ENCODE measurements around the gene LRRN3.

Gene LRRN3

DNA sequence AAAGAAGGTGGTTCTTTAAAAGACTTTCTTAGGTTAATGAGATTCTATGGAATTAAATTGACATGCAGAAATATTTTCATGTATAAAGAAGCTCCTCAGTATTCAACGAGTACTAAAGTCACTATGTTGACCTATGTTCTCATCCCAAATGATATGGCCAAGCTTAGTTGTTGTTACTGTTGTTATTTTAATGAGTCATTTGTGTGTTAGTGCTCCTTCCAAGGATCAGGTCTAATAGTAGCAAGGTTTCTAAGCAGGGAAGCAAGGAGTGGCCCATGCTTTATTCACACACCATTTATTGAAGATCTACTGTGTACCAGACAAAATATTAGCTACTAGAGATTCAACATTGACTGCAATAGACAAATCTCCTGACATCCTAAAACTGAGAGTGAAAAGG is 41.9 kb downstream of the LRRN3 start:
- Histone ChIP-seq H2AK5ac (ENCODE audit: low read length, severe bottlenecking) (no peak overlapping the region), H2BK12ac (ENCODE audit: low read length in 2 of 2) (no peak overlapping the region), H3K79me1 (replicated peaks; ENCODE audit: low read length, poor library complexity, severe bottlenecking) (no peaks in the 10 kb centered on the region), H4K8ac (ENCODE audit: low read length) (no peak overlapping the region), H3K4me1 (ENCODE audit: control insufficient read depth, insufficient read depth, low read depth, low read length) (no peaks in the 10 kb centered on the region), H4K91ac (ENCODE audit: low read length) (no peak overlapping the region), H2BK120ac (ENCODE audit: low read depth, low read length) (no peak overlapping the region), H3K18ac (ENCODE audit: low read depth in 1 of 2, low read length in 2 of 2) (no peak overlapping the region), H2BK15ac (ENCODE audit: low read depth, poor library complexity, severe bottlenecking) (no peak overlapping the region), H3K9me3 (ENCODE audit: control insufficient read depth, low read length) (no peaks in the 10 kb centered on the region), H2AFZ (ENCODE audit: low read depth, low read length) (no peak overlapping the region), H3K27me3 (ENCODE audit: control insufficient read depth in 1 of 2, insufficient read depth in 1 of 2, low read length in 2 of 2) (no peaks in the 10 kb centered on the region), H3K23ac (ENCODE audit: low read length in 2 of 2) (no peak overlapping the region), H3K27ac (ENCODE audit: low read length, poor library complexity, severe bottlenecking) (no peak overlapping the region), H3K4me3 (ENCODE audit: insufficient read depth in 1 of 2, low read depth in 1 of 2, low read length in 2 of 2) (no peak overlapping the region), H2BK5ac (ENCODE audit: low read depth, low read length, poor library complexity, severe bottlenecking) (no peak overlapping the region), H3K4ac (ENCODE audit: low read depth in 1 of 2, low read length in 2 of 2) (no peak overlapping the region), H3K36me3 (ENCODE audit: control insufficient read depth in 1 of 2, insufficient read depth in 2 of 2, low read depth in 1 of 2, low read length in 2 of 2) (no peaks in the 10 kb centered on the region), H3K9ac (ENCODE audit: low read length) (no peak overlapping the region), H3K4me2 (ENCODE audit: low read length, poor library complexity, severe bottlenecking) (no peak overlapping the region), H3K14ac (ENCODE audit: low read length in 2 of 2) (no peak overlapping the region)
- no CpG with 5 or more reads among the region's 1 CpG for WGBS
- DNase-seq = peak; percentile 20

DNA sequence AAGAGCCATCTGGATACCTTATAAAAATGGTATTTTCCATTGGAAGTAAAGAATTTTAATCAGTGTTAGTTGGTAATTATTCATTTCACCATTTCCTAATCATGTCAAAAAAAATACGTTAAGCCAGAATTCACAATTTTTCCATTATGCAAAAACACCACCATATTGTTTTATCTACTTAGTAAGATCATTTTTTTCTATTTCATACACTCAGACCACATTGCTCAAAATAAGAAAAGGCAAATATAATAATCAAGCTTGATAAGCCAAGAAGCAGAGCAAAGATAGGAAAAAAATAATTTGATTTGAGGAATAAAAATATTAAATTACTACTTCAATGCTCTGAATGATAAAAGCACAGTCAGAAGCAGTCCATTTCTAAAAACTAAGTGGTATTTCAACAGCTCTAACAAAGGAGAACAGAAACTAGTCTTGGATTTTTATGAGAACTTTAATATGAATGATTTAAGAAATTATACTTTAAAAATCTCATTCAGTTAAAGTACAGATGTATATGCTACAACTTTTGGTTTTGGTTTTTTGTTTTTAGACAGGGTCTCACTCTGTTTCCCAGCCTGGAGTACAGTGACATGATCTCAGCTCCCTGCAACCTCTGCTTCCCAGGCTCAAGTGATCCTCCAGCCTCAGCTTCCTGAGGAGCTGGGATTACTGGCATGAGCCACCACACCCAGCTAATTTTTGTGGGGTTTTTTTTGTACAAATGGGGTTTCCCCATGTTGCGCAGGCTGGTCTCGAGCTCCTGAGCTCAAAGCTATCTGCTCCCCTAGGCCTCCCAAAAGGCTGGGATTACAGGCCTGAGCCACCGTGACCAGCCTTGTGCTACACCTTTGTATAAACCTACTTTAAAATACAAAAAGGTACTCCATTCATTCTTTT is 46.6 kb downstream of the LRRN3 start:
- no peak overlapping the region for H2AFZ ChIP-seq (ENCODE audit: low read depth, low read length)
- peak overlapping the region; percentile 50 for H4K91ac ChIP-seq (ENCODE audit: low read length)
- no peak overlapping the region for H3K14ac ChIP-seq (ENCODE audit: low read length in 2 of 2)
- H3K4me2 ChIP-seq (ENCODE audit: low read length, poor library complexity, severe bottlenecking) = no peak overlapping the region
- peak overlapping the region; percentile 23 for H2BK15ac ChIP-seq (ENCODE audit: low read depth, poor library complexity, severe bottlenecking)
- H3K79me1 ChIP-seq (replicated peaks; ENCODE audit: low read length, poor library complexity, severe bottlenecking) = no peaks in the 10 kb centered on the region
- no peak overlapping the region for H3K23ac ChIP-seq (ENCODE audit: low read length in 2 of 2)
- H2BK5ac ChIP-seq (ENCODE audit: low read depth, low read length, poor library complexity, severe bottlenecking) = no peak overlapping the region
- peak overlapping the region; percentile 77 to 84 for H2BK12ac ChIP-seq (ENCODE audit: low read length in 2 of 2)
- H3K4me1 ChIP-seq (ENCODE audit: control insufficient read depth, insufficient read depth, low read depth, low read length) = no peaks in the 10 kb centered on the region
- no peak overlapping the region for H3K4me3 ChIP-seq (ENCODE audit: insufficient read depth in 1 of 2, low read depth in 1 of 2, low read length in 2 of 2)
- H2BK120ac ChIP-seq (ENCODE audit: low read depth, low read length) = peak overlapping the region; percentile 85
- H3K9ac ChIP-seq (ENCODE audit: low read length) = no peak overlapping the region
- H2AK5ac ChIP-seq (ENCODE audit: low read length, severe bottlenecking) = no peak overlapping the region
- H3K27me3 ChIP-seq (ENCODE audit: control insufficient read depth in 1 of 2, insufficient read depth in 1 of 2, low read length in 2 of 2) = no peaks in the 10 kb centered on the region
- 57% methylated on average over 4 of the region's 4 CpGs for WGBS
- DNase-seq = peak; percentile 81
- H3K9me3 ChIP-seq (ENCODE audit: control insufficient read depth, low read length) = no peaks in the 10 kb centered on the region
- peak overlapping the region; percentile 52 to 62 for H3K18ac ChIP-seq (ENCODE audit: low read depth in 1 of 2, low read length in 2 of 2)
- no peaks in the 10 kb centered on the region for H3K36me3 ChIP-seq (ENCODE audit: control insufficient read depth in 1 of 2, insufficient read depth in 2 of 2, low read depth in 1 of 2, low read length in 2 of 2)
- H3K4ac ChIP-seq (ENCODE audit: low read depth in 1 of 2, low read length in 2 of 2) = peak overlapping the region in 1 of 2 experiments; percentile 26
- H4K8ac ChIP-seq (ENCODE audit: low read length) = peak overlapping the region; percentile 49
- peak overlapping the region; percentile 29 for H3K27ac ChIP-seq (ENCODE audit: low read length, poor library complexity, severe bottlenecking)

DNA sequence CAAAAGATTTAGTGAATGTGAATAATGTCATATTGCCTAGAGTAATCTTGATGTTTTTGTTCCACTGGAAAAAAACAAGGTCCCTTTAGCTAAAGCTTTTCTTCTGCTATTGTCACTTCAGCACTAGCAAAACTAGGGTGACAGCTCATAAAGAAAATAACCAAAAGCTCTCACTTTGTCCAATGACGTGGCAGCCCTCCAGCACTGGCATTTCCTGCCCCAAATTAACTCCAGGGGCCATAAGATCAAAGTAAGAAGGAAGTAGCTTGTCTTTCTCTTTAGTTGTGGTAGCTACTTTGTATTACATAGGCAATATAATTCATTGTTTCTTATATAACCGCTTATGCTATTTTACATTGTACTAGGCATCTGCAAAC is 47.3 kb downstream of the LRRN3 start:
- no peaks in the 10 kb centered on the region for H3K27me3 ChIP-seq (ENCODE audit: control insufficient read depth in 1 of 2, insufficient read depth in 1 of 2, low read length in 2 of 2)
- no peaks in the 10 kb centered on the region for H3K79me1 ChIP-seq (replicated peaks; ENCODE audit: low read length, poor library complexity, severe bottlenecking)
- H2BK5ac ChIP-seq (ENCODE audit: low read depth, low read length, poor library complexity, severe bottlenecking) = no peak overlapping the region
- no peak overlapping the region for H2BK120ac ChIP-seq (ENCODE audit: low read depth, low read length)
- no peaks in the 10 kb centered on the region for H3K36me3 ChIP-seq (ENCODE audit: control insufficient read depth in 1 of 2, insufficient read depth in 2 of 2, low read depth in 1 of 2, low read length in 2 of 2)
- H4K91ac ChIP-seq (ENCODE audit: low read length) = no peak overlapping the region
- no peak overlapping the region for H2BK15ac ChIP-seq (ENCODE audit: low read depth, poor library complexity, severe bottlenecking)
- H2AK5ac ChIP-seq (ENCODE audit: low read length, severe bottlenecking) = no peak overlapping the region
- H3K9me3 ChIP-seq (ENCODE audit: control insufficient read depth, low read length) = no peaks in the 10 kb centered on the region
- H3K18ac ChIP-seq (ENCODE audit: low read depth in 1 of 2, low read length in 2 of 2) = no peak overlapping the region
- H3K9ac ChIP-seq (ENCODE audit: low read length) = no peak overlapping the region
- no peaks in the 10 kb centered on the region for H3K4me1 ChIP-seq (ENCODE audit: control insufficient read depth, insufficient read depth, low read depth, low read length)
- DNase-seq = peak; percentile 61
- H3K23ac ChIP-seq (ENCODE audit: low read length in 2 of 2) = no peak overlapping the region
- no peak overlapping the region for H3K4ac ChIP-seq (ENCODE audit: low read depth in 1 of 2, low read length in 2 of 2)
- no peak overlapping the region for H3K4me3 ChIP-seq (ENCODE audit: insufficient read depth in 1 of 2, low read depth in 1 of 2, low read length in 2 of 2)
- no peak overlapping the region for H2BK12ac ChIP-seq (ENCODE audit: low read length in 2 of 2)
- H2AFZ ChIP-seq (ENCODE audit: low read depth, low read length) = no peak overlapping the region
- no peak overlapping the region for H3K14ac ChIP-seq (ENCODE audit: low read length in 2 of 2)
- no CpG with 5 or more reads among the region's 2 CpGs for WGBS
- no peak overlapping the region for H4K8ac ChIP-seq (ENCODE audit: low read length)
- H3K27ac ChIP-seq (ENCODE audit: low read length, poor library complexity, severe bottlenecking) = peak overlapping the region; percentile 29
- H3K4me2 ChIP-seq (ENCODE audit: low read length, poor library complexity, severe bottlenecking) = no peak overlapping the region

DNA sequence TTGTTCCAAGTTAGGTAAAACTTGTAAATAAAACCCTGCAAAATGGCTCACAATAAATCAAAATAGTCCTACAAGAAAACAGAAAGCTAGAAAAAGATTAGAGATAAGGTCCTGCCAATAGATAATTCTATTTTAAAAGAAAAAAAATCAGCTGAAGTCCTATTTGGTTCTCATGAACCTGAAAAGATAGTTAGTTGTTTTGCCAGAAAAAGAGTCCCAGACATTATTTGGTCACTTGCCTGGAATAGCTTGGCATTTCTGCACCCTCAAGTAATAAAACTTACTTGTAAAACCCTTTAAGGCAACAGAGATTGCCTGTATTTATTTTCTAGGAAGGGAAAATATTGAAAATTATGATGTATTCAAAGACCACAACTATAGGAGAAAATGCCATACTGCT is 47.7 kb downstream of the LRRN3 start:
- no peak overlapping the region for H2BK5ac ChIP-seq (ENCODE audit: low read depth, low read length, poor library complexity, severe bottlenecking)
- no peak overlapping the region for H3K4me2 ChIP-seq (ENCODE audit: low read length, poor library complexity, severe bottlenecking)
- H3K4me3 ChIP-seq (ENCODE audit: insufficient read depth in 1 of 2, low read depth in 1 of 2, low read length in 2 of 2) = no peak overlapping the region
- no peaks in the 10 kb centered on the region for H3K9me3 ChIP-seq (ENCODE audit: control insufficient read depth, low read length)
- H3K79me1 ChIP-seq (replicated peaks; ENCODE audit: low read length, poor library complexity, severe bottlenecking) = no peaks in the 10 kb centered on the region
- no peak overlapping the region for H3K14ac ChIP-seq (ENCODE audit: low read length in 2 of 2)
- H4K91ac ChIP-seq (ENCODE audit: low read length) = no peak overlapping the region
- no peak overlapping the region for H2BK12ac ChIP-seq (ENCODE audit: low read length in 2 of 2)
- no peak overlapping the region for H3K23ac ChIP-seq (ENCODE audit: low read length in 2 of 2)
- no peaks in the 10 kb centered on the region for H3K36me3 ChIP-seq (ENCODE audit: control insufficient read depth in 1 of 2, insufficient read depth in 2 of 2, low read depth in 1 of 2, low read length in 2 of 2)
- H2AFZ ChIP-seq (ENCODE audit: low read depth, low read length) = no peak overlapping the region
- no peak for DNase-seq
- H3K27ac ChIP-seq (ENCODE audit: low read length, poor library complexity, severe bottlenecking) = no peak overlapping the region
- no peak overlapping the region for H3K9ac ChIP-seq (ENCODE audit: low read length)
- no peaks in the 10 kb centered on the region for H3K4me1 ChIP-seq (ENCODE audit: control insufficient read depth, insufficient read depth, low read depth, low read length)
- H3K18ac ChIP-seq (ENCODE audit: low read depth in 1 of 2, low read length in 2 of 2) = no peak overlapping the region
- H3K4ac ChIP-seq (ENCODE audit: low read depth in 1 of 2, low read length in 2 of 2) = no peak overlapping the region
- H3K27me3 ChIP-seq (ENCODE audit: control insufficient read depth in 1 of 2, insufficient read depth in 1 of 2, low read length in 2 of 2) = no peaks in the 10 kb centered on the region
- H2BK15ac ChIP-seq (ENCODE audit: low read depth, poor library complexity, severe bottlenecking) = no peak overlapping the region
- no peak overlapping the region for H2AK5ac ChIP-seq (ENCODE audit: low read length, severe bottlenecking)
- no peak overlapping the region for H2BK120ac ChIP-seq (ENCODE audit: low read depth, low read length)
- H4K8ac ChIP-seq (ENCODE audit: low read length) = no peak overlapping the region

Data from mesenchymal stem cell (in vitro differentiated cells and primary cell).